ENCODE results near the gene COMMD9.

COMMD9 gene

DNA sequence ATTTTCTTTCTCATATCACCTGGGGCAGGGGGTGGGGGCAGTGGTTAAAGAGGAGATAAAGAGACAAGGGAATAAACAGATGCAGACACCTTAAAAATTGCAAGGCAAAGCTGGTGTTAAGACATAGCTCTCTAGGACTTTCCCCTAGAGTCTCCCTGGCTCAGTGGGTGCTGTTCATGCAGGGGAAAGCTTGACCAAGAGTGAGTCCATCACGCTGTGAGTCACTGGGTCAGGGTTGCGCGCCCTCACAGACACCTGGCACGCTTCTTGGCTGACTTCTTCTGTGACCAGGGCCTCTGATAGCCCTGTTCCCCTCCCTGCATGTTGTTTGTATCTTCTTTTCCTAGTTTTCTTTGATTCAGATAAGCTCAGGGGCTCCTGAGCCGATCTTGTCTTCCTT, 31.9 kb downstream of the COMMD9 start:
- no peak for DNase-seq (ENCODE audit: low read depth in 2 of 2)

DNA sequence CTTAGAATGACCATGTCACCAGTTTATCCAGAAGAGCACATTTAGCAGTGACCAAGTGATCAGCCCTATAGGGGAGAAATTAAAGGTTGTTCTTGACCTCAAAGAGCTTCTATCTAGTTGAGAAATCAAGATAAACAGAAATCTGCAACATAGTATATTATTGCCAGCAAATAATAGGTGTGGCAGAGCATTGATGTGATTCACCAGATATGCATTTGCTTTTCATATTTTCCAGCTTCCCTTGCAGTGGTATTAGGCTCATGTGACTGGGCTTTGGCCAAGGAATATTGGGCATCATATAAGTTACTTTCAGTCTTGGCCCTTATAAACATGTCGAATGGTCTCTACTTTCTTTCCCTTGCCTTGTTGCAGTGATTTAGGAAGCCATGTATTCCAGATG, 34.5 kb downstream of the COMMD9 start:
- no peak for DNase-seq (ENCODE audit: low read depth in 2 of 2)

DNA sequence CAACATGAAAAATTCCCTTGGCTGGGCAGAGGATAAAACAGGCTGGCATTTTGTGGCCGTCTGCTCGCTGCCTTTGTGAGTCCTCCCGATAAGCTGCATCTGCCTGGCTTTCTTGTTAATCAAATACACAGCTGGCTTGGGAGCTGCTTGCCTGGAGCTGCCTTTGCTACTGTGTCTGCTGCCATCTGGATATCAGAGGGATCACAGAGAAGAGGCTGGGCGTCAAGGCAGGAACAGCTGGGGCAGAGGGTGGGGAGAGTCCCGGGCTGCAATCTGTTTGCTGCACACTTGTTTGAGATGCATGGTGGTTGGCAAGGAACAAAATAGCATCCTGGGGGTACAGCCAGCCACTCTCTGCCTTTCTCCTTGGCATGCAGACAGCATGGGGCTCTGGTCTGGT, 36.0 kb downstream of the COMMD9 start:
- no peak for DNase-seq (ENCODE audit: low read depth in 2 of 2)

DNA sequence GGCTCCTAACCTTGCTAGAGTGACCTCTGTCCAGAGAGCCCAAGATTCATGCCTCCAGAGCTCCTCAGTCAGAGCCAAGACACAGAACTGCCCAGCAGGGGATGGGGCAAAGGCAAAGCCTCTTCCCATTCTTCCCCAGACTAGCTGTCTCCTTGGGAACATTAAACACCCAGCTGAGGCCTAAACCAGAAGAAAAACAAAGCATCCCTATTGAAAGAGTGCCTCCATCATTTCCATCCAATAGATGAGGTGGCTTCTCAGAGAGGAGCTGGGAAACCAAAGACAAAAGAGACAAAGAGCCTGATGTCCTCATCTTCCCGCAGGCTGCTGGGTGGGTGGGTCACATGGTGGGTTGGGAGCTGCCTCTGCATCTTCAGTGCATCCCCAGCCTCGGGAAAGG, 37.4 kb downstream of the COMMD9 start:
- no peak for DNase-seq (ENCODE audit: low read depth in 2 of 2)

DNA sequence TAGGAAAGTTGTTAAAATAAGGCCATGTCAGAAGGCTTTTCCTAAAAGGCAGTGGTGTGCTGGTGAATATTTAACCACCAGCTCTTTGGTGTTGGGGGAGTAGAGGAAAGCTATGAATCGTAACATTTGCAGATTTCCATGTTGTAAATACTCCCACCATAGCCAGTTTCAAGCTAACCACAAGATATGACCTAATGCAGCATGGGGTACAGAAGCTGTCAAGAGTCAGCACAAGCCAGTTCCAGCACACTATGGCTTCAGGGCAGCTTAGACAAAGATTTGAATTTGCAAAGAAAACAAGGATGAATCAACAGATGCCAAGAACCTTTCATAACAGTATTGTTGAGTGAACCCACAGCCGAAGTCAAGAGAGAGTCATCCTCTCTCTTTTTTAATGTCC, 40.0 kb downstream of the COMMD9 start:
- DNase-seq (ENCODE audit: low read depth in 2 of 2) = no peak

DNA sequence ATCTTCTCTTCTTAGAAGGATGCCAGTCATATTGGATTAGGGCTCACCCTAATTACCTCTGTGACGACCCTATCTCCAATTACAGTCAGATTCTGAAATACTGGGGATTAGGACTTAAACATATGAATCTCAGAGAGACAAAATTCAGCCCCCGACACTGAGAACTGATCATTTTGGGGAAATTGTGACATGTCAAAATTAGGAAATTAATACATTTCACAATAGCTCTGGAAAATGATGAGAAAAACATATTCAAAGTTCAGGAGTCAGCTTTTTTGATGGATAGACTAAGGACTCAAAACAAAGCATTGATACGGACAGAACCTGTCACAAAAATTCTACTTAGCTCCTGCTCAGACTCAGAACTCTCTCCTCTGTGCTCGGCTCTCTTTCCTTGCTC, 40.8 kb downstream of the COMMD9 start:
- no peak for DNase-seq (ENCODE audit: low read depth in 2 of 2)

DNA sequence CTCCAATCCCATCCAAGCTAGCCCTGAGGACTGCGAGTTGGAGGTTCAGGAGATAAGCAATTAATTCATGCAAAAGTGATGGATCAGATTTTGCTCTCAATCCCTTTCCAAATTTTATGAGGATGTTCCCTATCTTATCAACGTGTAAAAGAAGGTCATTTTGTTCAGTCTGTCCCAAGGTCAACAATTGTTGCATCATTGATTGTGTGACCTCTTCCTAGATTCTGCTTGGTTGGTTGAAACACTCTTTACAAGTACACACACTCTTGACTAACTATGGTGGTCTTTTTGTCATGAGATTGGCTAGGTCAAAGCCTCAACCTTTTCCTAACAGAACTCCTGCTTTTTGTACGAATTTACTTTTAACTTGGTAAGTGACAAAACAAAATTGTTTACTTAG, 41.7 kb downstream of the COMMD9 start:
- no peak for DNase-seq (ENCODE audit: low read depth in 2 of 2)

DNA sequence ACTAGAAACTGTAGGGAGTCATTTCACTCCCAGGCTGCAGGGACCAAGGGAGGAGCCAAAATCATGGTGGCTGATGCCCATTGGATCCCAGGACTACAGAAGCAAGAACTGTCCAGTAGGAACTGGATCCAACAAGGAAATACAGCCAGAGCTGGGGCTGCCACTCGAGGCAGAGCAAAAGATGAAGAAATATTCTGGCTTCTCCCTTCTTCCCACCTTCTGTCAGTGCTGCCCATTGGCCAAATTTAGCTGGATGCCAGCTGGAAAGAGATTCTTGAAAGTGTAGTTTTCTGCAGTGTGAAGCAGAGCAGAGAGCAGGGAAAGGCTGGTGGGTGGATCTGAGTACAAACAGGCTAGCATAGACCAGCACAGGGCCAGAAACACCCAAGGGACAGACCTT, 45.6 kb downstream of the COMMD9 start:
- no peak for DNase-seq (ENCODE audit: low read depth in 2 of 2)

DNA sequence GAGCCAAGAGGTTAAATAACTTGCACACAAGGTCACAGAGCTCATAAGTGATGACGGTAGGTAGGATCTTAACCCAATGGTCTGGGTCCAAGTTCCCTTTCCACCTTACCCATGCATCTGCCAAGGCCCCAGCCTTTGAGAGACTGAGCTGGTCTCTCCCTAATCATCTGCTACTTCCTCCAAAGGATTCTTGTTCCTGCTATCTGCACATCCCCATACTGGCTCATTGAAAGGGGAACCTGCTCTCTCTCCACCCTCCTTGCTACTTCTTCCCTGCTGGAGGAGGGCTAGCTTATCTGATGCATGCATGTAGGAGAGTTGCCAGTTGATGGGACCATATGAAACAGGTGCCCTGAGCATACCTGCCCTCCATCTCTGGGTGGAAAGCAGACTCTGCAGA, 47.7 kb downstream of the COMMD9 start:
- no peak for DNase-seq (ENCODE audit: low read depth in 2 of 2)

DNA sequence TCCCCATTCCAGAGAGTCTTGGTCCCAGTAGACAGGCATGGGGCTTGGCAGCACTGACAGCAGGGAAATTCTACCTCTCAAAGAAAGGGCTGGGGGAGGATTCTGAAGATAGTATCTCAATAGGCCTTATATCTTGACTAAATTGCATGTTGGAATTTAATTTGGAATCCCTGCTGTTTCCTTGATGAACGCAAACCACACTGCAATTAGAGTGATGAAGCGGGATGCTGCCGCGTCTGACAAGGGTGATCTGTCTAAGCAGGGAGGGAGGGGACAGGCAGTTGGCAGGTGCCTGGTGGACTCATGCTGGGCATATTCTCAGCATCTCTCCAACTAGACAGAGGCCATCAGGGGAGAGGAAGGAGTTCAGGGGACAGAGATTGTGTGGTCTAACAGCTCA, 48.4 kb downstream of the COMMD9 start:
- no peak for DNase-seq (ENCODE audit: low read depth in 2 of 2)

DNA sequence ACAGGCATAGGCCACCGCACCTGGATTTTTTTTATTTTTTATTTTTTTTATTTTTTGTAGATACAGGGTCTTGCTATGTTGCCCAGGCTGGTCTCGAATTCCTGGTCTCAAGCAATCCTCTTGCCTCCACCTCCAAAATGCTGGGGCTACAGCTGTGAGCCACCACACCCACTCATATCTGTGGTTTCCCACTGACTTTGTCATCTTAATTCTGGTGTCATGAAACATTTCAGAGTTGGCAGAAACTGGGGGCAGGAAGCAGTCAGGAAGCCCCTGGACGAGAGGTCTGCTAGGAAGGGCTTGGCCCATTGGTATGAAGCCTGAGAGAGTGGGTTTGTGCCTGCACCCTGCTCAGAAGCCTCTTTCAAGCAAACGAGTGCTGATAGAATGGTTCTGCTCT, 49.1 kb downstream of the COMMD9 start:
- DNase-seq (ENCODE audit: low read depth in 2 of 2) = no peak

DNA sequence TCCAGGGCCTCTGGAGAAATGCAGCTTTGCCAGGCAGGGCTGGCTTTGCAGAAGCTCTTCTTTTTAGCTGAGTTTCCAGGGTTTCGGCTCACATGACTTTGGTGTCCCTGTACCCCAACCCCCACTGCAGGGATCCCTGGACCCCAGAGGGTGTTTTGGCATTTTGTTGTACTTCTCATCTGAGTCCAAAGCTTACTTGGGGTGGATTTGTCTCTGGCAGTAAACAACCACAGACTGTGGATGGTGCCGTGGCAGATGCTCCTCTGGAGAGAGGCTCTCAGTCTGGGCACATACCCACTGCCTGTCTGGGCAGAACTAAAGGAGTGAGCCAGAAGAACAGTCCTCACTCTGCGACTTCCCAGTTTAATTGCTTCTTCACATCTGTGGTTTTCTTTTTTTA, 49.6 kb downstream of the COMMD9 start:
- DNase-seq (ENCODE audit: low read depth in 2 of 2) = no peak

DNA sequence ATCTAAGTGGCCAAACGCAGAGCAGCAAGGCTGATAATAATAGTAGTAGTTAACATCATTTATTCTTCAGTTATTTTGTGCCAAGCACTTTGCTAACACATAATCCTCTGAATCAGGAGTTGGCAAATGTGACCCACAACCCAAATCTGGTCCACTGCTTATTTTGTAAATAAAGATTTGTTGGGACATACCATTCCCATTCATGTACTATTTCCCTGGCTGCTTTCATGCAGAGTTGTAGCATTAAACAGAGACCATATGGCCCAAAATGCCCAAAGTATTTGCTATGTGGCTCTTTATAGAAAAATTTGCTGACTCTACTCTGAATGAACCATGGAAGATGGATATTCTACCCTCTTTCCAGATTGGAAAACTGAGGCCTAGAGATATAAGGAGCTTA, 50.3 kb downstream of the COMMD9 start:
- no peak for DNase-seq (ENCODE audit: low read depth in 2 of 2)

DNA sequence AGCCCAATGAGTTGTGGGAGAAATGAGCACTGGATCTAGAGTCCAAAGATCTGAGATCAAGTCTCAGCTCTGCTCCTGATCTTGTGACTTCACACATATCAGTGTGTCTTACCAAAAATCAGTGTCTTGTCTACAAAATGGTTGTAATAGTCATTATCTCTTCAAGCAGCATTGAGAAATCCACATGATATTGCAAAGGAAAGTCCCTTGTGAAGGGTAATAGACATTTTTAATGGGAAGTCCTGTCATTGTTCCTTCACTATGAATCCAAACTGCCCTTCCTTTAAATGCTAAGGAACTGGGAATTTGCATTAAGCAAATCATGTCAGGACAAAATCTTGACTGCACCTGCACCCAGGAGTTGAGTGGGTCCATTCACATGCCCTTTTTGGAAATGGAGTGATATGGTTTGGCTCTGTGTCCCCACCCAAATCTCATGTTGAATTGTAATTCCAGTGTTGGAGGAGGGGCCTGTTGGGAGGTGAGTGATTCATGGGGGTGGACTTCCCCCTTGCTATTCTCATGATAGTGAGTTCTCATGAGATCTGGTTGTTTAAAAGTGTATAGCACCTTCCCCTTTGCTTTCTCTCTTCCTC, 51.1 kb downstream of the COMMD9 start:
- DNase-seq (ENCODE audit: low read depth in 2 of 2) = no peak

DNA sequence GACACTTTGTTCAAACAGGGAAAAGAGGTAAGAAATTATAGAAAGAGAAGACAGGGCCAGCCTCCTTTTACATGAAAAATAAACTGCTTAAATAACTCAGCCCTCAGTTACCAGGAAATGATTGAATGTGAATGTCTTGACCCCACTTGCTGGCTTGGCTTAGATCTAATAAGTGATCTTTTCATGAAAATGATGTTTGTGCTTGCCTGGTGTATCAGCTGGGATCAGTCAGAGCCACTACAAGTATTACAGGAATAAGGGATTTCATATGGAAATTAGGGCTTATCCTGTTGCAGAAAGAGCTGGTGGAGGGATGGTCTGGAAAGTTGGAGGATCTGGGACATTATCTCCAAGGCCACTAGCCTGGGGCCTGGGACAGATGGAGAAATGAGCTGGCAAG, 51.8 kb downstream of the COMMD9 start:
- DNase-seq (ENCODE audit: low read depth in 2 of 2) = no peak

DNA sequence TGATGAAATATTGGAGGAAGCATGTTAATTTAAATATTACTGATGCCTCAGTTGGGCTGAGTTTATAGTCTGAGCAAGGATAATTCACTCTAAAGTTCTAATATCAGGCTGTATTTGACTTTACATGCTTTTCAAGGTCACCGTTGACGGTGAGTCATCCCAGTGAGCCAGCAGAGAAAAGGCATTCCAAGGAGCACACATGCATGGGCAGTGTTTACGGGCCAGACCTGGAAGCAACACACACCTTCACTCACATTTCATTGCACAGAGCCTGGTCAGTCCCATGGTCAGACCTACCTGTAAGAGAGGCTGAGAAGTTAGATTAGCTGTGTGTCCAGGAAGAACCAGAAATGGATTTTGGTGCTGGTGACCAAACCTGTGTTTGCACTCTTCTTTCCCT, 53.5 kb downstream of the COMMD9 start:
- no peak for DNase-seq (ENCODE audit: low read depth in 2 of 2)

DNA sequence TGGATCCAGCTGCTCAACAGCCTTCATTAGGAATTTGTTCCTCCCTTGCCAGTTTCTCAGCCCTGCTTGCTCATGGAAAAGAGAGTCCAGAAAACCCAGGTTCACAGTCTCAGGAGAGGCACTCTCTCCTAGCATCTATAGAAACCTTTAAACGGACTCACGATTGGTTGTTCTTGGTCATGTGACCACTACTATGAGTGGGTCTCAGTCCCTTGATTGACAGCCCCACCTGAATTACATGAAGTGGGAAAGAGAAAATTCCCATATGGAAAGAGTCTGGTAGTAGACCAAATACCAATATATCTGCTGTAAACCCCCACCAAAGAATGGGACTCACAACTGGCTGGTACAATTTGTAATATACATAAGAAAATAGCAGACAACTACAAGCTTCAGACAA, 54.4 kb downstream of the COMMD9 start:
- DNase-seq (ENCODE audit: low read depth in 2 of 2) = no peak

DNA sequence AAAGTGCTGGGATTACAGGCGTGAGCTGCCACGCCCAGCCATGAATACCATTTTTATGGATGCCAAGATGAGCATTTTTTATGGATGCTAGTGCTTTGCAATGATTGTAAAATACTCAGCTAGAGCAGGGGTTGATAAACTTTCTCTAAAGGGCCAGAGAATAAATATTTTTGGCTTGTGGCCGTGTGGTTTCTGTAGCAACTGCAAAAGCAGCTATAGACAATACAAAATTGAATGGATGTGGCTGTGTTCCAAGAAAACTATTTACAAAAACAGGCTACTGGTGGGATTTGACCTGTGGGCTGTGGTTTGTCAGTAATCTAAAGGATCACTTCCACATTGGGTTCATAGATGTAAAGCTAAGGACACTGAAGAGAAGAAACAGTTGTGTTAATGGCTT, 56.0 kb downstream of the COMMD9 start:
- DNase-seq (ENCODE audit: low read depth in 2 of 2) = no peak

DNA sequence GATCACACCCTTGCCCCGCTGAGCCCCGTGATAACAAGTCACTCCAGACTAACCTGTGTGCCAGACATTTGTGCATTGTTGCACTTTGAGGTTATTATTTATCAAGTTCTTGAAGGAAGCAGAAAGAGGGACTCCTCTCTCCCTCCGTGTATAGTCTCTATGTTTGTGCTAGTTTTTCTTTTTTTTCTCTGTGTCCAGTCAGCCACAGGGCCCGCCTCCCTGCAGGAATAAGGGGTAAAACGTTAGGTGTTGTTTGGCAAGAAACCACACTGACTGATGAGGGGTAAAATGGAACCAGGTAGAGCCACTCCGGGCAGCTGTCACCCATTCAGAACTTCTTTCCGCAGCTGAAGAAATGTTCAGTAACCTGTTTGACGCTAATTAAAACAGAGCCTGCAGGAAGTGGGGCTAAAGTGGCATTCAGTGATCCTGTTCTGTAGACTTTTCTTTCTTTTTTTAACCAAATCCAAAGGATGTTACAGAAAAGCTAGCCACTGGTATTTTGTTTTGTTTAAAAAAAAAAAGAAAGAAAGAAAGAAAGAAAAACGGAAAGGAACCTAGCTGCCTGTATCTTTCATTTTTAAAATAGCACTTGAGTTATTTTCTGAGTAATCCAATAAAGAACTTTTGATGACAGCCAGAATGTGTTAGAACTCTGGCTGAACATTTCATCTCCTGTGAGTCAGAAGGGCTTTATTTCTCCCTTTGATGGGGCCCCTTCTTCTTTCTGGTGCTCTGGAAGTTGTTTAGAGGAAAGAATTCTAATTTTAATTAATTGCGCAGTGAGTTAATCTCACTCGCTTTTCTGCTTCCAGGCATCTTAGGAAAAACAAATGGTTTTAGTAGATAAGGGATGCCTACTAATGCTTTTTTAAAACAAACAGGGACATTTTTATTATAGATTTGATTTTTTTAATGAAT, 58.2 kb downstream of the COMMD9 start:
- no peak for DNase-seq (ENCODE audit: low read depth in 2 of 2)

DNA sequence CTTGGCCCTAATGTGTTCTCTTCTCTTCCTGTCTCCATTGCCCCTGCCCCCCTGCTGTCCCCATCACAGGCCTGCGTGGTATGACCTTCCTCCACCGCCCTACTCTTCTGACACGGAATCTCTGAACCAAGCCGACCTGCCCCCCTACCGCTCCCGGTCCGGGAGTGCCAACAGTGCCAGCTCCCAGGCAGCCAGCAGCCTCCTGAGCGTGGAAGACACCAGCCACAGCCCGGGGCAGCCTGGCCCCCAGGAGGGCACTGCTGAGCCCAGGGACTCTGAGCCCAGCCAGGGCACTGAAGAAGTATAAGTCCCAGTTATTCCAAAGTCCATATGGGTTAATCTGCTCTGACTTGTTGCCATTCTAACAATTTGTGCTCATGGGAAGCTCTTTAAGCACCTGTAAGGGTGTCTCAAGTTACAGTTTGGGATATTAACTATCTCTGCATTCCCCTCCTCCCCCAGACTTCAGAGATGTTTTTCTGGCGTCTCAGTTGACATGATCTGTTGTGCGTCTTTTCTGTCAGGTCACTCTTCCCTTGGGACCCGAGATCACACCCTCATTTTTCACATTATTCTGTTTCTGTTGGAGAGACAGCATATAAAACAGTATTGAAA, 60.0 kb downstream of the COMMD9 start:
- no peak for DNase-seq (ENCODE audit: low read depth in 2 of 2)

DNA sequence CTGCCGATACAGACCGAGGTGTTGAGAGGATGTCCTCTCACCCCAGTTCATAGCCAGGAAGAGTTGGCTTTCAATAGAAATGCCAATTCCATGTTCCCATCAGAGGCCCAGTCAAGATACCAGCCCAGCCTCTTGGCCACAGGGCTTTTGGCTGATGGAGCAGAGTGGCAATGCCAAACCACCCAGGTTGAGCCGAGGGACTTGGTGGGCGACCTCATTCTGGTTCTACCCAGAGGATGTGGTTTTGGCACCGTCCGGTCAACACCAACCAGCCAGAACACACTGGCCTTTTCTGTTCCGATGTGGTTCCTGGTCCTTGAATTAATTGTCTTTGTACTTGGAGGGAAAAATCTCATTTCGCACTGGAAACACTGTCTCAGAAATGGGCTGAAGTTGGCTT, 60.5 kb downstream of the COMMD9 start:
- no peak for DNase-seq (ENCODE audit: low read depth in 2 of 2)

DNA sequence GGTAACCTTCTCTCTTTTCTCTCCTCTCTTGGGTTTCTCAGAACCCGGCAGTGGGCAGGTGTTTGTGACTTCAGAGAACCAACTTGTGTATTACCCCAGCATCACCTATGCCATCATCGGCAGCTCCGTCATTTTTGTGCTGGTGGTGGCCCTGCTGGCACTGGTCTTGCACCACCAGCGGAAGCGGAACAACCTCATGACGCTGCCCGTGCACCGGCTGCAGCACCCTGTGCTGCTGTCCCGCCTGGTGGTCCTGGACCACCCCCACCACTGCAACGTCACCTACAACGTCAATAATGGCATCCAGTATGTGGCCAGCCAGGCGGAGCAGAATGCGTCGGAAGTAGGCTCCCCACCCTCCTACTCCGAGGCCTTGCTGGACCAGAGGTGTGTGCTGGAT, 62.2 kb downstream of the COMMD9 start:
- no peak for DNase-seq (ENCODE audit: low read depth in 2 of 2)

DNA sequence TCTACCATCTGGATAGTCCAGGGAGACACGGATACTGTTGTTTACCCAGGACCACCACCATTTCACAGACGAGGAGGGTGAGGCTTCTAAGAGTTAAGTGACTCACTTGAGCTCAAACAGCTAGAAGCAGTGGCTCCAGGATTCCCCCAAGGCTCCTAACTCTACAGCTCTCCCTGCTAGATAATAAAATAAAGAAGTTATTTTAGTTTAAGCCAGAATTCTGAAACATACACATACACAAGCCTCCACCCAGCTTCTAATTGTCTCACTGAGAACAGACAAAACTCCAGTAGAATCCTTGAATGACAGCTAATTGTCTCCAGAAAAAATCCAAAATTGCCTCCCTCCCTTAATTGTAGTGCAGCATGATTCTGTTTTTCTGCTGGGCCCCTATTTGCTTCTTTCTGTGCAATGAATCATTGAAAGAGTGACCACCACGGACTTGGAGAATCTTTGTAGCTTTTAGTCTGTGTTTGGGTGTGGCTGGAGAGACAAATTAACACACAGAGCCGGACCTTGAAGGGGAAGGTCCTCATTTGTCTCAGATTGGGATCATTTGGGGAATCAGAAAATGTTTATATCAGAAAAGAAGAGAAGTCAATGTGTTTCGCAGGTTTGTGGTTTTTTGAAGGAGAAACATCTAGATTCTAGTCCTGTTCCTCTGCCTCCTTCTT, 64.9 kb downstream of the COMMD9 start:
- no peak for DNase-seq (ENCODE audit: low read depth in 2 of 2)
